ENCODE results near the gene ZKSCAN8. TPM values are rescaled to one million over a fixed set of nuclear protein-coding genes. Genes with fewer than 3 reads are reported as not detected.

The ZKSCAN8 gene
- total RNA-seq, 1 experiment from 2014 or later = 29.4 TPM

GRCh38 chr6:28134716-28135115 is 7.0 kb upstream of the ZKSCAN8 start:
- no peak overlapping the region for H3K4me3 ChIP-seq (ENCODE audit: low read depth, low read length, poor library complexity, severe bottlenecking)
- TF ChIP-seq CTCF (conservative IDR thresholded peaks at IDR 0.05; ENCODE audit: low read depth, low read length) (no peak), EZH2 (IDR thresholded peaks at IDR 0.05; ENCODE audit: borderline replicate concordance, low read depth, low read length, poor library complexity, severe bottlenecking) (no peak)
- CTCF ChIA-PET = interaction anchor here (0.7 kb wide), 1 partner anchor 222 kb away, joined by 4 read pairs; no protein-coding TSS in a partner anchor
- POLR2A ChIA-PET (ENCODE audit: low non-redundant PET) = no interaction called here
- intact Hi-C loops (cut with micrococcal nuclease; ENCODE audit: unreplicated experiment) = loop anchor here (5.0 to 10.0 kb wide), 3 partner anchors 120 to 450 kb away; partner anchors contain the start of genes NKAPL, ZKSCAN4 and ZSCAN31
- H3K9me3 ChIP-seq (ENCODE audit: low read depth, low read length, poor library complexity, severe bottlenecking) = no peaks in the 10 kb centered on the region
- peaks cover 20% of the 10 kb centered on the region for H3K36me3 ChIP-seq (ENCODE audit: insufficient read depth, low read length, poor library complexity, severe bottlenecking)
- H3K27me3 ChIP-seq (replicated peaks; ENCODE audit: insufficient read depth, low read depth, low read length, poor library complexity) = no peaks in the 10 kb centered on the region
- no peak overlapping the region for H3K27ac ChIP-seq (ENCODE audit: low read depth, low read length, poor library complexity, severe bottlenecking)
- BruUV-seq (replicated peaks) = no TSS peak
- peaks cover 18% of the 10 kb centered on the region for H3K4me1 ChIP-seq (ENCODE audit: insufficient read depth, low read length, poor library complexity, severe bottlenecking)
- DNase-seq (ENCODE audit: low spot score) = no peak

GRCh38 chr6:28135393-28135792 is 6.3 kb upstream of the ZKSCAN8 start:
- DNase-seq (ENCODE audit: low spot score) = no peak
- Histone ChIP-seq H3K4me1 (ENCODE audit: insufficient read depth, low read length, poor library complexity, severe bottlenecking) (peaks cover 18% of the 10 kb centered on the region), H3K9me3 (ENCODE audit: low read depth, low read length, poor library complexity, severe bottlenecking) (no peaks in the 10 kb centered on the region), H3K27ac (ENCODE audit: low read depth, low read length, poor library complexity, severe bottlenecking) (peak overlapping the region; percentile 12), H3K27me3 (replicated peaks; ENCODE audit: insufficient read depth, low read depth, low read length, poor library complexity) (no peaks in the 10 kb centered on the region), H3K4me3 (ENCODE audit: low read depth, low read length, poor library complexity, severe bottlenecking) (peak overlapping the region; percentile 64), H3K36me3 (ENCODE audit: insufficient read depth, low read length, poor library complexity, severe bottlenecking) (peaks cover 14% of the 10 kb centered on the region)
- ChIA-PET CTCF (interaction anchor here (1.1 kb wide), 1 partner anchor 221 kb away, joined by 5 read pairs; no protein-coding TSS in a partner anchor), POLR2A (ENCODE audit: low non-redundant PET) (no interaction called here)
- intact Hi-C loops (cut with micrococcal nuclease; ENCODE audit: unreplicated experiment) = loop anchor here (5.0 to 10.0 kb wide), 3 partner anchors 119 to 449 kb away; partner anchors contain the start of genes NKAPL, ZKSCAN4 and ZSCAN31
- TF ChIP-seq CTCF (conservative IDR thresholded peaks at IDR 0.05; ENCODE audit: low read depth, low read length) = no peak
- no TSS peak for BruUV-seq (replicated peaks)

GRCh38 chr6:28136585-28137504 is 4.8 kb upstream of the ZKSCAN8 start:
- H3K27ac ChIP-seq (ENCODE audit: low read depth, low read length, poor library complexity, severe bottlenecking) = peak overlapping the region; percentile 93
- peak overlapping the region; percentile 64 for H3K4me3 ChIP-seq (ENCODE audit: low read depth, low read length, poor library complexity, severe bottlenecking)
- peaks cover 18% of the 10 kb centered on the region for H3K4me1 ChIP-seq (ENCODE audit: insufficient read depth, low read length, poor library complexity, severe bottlenecking)
- POLR2A ChIA-PET (ENCODE audit: low non-redundant PET) = interaction anchor here (0.7 kb wide), 2 partner anchors 18 to 115 kb away, joined by 3 to 16 read pairs; partner anchors contain the start of gene ZKSCAN4
- TF ChIP-seq CTCF (conservative IDR thresholded peaks at IDR 0.05; ENCODE audit: low read depth, low read length) = no peak
- TF ChIP-seq EZH2 (IDR thresholded peaks at IDR 0.05; ENCODE audit: borderline replicate concordance, low read depth, low read length, poor library complexity, severe bottlenecking) = no peak
- H3K9me3 ChIP-seq (ENCODE audit: low read depth, low read length, poor library complexity, severe bottlenecking) = no peaks in the 10 kb centered on the region
- peak; percentile 96 for DNase-seq (ENCODE audit: low spot score)
- CTCF ChIA-PET = interaction anchor here (1.1 kb wide), 1 partner anchor 219 kb away, joined by 5 read pairs; no protein-coding TSS in a partner anchor
- intact Hi-C loops (cut with micrococcal nuclease; ENCODE audit: unreplicated experiment) = loop anchor here (2.0 to 10.0 kb wide), 4 partner anchors 118 to 448 kb away; partner anchors contain the start of genes NKAPL, ZKSCAN4 and ZSCAN31
- no peaks in the 10 kb centered on the region for H3K27me3 ChIP-seq (replicated peaks; ENCODE audit: insufficient read depth, low read depth, low read length, poor library complexity)
- BruUV-seq (replicated peaks) = no TSS peak
- peaks cover 9% of the 10 kb centered on the region for H3K36me3 ChIP-seq (ENCODE audit: insufficient read depth, low read length, poor library complexity, severe bottlenecking)
